Left cardiac atrium (tissue), 4 donors: ENCODE measurements around the gene NTSR1. TPM values are rescaled to one million over a fixed set of nuclear protein-coding genes. Genes with fewer than 3 reads are reported as not detected.

Experiments used
- ATAC-seq, 2 donors: fragments of 200-7000 bp; cut with Tn5 transposase; one replicate each; pipeline ENCODE4 v1.9.1; 2020; ENCODE audit warnings: mild to moderate bottlenecking in 2 of 2, moderate library complexity in 2 of 2
- DNase-seq: peaks from one replicate; pipeline ENCODE4 v3.0.0-alpha.2; 2020
- intact Hi-C, 2 donors: fragments of 100-400 bp; cut with DNase I; formaldehyde crosslinking; loops; one replicate each; pipeline versions ENCODE4 v1.14.1 to v1.15.1; 2022 to 2023
- total RNA-seq, 2 donors: library from RNA; stranded (reverse); fragmentation: NEBNext Ultra II Directional; extraction: Animal tissue kit (Norgen Biotek cat#: 25700); gene quantifications; one replicate each; pipeline ENCODE4 v1.2.1, GENCODE V29; 2021
- donor health status: DM: no; HTN: yes; CAD: no.
- donor health status: DM: no; HTN: yes; CAD: no; lungs with severe emphysema.
- donor health status: DM: yes; HTN: yes; CAD: no.
- donor health status: Dilated cardiomyopathy.

The NTSR1 gene
- total RNA-seq, 2 donors from 2014 or later, result not detected

DNA sequence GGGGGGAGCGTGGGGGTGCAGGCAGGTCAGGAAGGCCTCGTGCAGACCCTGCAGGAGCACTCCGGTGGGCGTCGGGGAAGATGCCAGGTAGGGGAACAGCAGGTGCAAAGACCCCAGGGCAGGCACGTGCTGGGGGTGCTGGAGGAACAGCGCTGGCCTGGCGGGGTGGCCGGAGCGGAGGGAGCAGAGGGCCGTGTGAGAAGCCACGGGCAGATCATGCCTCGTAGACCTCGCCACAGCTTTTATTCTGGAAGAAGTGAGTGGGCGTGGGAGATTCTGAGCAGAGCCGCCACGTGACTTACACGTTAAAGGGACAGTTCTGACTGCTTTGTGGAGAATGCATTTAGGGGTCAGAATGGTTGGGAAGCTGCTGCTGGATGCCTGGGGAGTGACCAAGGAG is 9.3 kb downstream of the NTSR1 start:
- ATAC-seq, result no peak
- DNase-seq, result no peak
- intact Hi-C loops, result no loop called here

DNA sequence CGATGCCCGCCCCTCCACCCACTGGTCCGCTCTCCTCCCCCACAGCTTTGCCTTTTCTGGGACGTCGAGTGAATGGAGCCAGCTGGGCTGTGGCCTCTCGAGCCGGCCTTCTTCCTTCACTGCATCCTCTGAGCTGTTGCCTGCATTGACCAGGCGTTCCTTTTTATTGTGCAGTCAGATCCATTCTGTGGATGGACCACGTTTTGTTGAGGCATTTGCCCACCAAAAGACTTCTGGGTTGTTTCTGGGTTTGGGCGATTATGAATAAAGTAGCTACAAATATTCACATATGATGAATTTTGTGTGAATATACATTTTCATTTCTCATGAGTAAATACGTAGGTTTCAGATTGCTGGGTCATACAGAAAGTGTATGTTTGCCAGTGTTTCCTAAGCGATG is 9.9 kb downstream of the NTSR1 start:
- intact Hi-C loops, result no loop called here
- ATAC-seq (no peak), DNase-seq (no peak)

DNA sequence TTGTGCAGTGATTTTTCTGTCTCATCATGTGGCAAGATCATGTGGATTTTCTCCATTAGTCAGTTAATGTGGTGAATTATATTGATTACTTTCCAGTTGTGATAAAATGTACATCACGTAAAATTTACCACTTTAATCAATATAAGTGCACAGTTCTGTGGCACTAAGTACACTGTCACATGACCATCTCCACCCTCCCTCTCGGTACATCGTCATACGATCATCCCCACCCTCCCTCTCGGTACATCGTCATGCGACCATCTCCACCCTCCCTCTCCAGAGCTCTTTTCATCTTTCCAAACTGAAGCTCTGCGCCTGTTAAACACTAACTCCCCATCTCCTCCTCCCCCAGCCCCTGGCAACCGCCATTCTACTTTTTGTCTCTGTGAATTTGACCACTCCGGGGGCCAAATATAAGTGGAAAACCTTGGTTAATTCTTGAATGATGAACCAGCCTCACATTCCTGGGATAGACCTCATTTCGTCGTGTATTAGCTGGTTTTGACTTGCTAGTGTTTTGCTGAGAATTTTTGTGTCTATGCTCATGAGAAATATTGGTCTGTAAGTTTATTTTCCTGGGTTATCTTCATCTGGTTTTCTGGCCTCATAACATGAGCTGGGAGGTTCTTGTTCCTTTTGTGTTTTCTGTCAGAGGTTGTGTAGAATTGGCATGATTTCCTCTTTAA is 10.8 kb downstream of the NTSR1 start:
- ATAC-seq, result no peak
- no peak for DNase-seq
- intact Hi-C loops, result no loop called here

GRCh38 chr20:62721511-62722370 is 13.1 kb downstream of the NTSR1 start:
- DNase-seq (no peak), ATAC-seq (no peak)
- intact Hi-C loops, result no loop called here

GRCh38 chr20:62722627-62723026 is 14.0 kb downstream of the NTSR1 start:
- intact Hi-C loops, result no loop called here
- no peak for DNase-seq
- ATAC-seq, result no peak

DNA sequence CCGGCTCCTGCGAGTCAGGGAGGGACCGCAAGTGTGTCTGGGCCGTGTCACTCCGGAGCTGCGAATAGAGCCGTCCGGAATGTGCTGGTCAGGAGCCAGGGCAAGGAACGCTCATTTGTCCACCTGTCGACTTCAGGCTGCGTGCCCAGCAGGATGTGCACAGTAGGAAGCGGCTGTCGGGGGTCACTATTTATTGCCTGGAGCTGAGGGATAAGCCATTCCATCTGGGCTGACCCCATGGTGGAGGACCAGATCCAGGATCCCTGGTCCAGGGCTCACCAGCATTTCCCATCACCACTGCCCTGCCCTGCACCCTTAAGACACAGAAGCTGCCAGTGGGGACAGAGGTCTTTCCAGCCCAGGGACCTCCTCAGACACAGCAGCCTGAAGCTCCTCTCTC is 14.7 kb downstream of the NTSR1 start:
- DNase-seq (no peak), ATAC-seq (no peak)

GRCh38 chr20:62723768-62724450 is 15.3 kb downstream of the NTSR1 start:
- no peak for ATAC-seq
- intact Hi-C loops, result no loop called here
- peak; percentile 12 for DNase-seq

More for the DNA sequence above, 14.7 kb downstream of the NTSR1 start:
- intact Hi-C loops, result no loop called here

DNA sequence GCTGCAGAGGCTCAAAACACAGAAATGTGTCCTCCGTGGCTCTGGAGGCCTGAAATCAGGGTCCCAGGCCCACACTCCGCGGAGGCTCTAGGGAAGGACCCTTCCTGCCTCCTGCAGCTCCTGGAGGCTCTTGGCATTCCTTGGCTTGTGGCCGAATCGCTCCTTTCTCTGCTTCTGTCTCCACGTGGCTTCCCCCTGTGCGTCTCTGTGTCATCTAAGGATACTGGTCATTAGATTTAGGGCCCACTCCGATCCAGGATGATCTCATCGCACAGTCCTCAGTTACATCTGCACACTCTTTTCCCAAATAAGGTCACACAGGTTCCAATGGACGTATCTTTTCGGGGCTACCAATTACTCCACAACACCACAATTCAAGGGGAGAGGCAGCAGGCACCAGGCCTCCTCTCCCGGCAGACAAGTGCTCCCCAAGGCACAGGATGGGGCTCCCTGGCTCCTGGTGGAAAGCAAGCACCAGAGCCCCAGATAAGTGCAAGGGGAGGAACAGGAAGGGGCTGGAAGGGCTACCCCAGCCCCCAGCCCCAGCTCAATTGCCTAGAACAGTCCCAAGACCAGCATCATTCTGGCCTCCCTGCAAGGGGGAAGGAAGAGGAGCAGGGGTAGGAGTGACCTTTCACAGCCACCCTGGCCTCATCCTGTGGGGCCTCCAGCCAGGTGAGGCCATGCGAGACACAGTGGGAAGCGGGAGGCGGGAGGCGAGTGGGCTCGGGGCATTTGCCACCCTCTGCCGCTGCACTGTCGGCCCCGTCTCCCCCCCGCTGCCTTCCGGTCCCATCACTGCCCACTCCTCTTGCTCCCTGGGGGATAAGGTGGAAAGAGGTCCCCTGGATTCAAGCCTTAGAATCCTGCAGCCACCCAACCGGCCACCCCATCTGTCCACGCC is 16.3 kb downstream of the NTSR1 start:
- intact Hi-C loops, result no loop called here
- ATAC-seq (no peak), DNase-seq (peak; percentile 17)

- DNase-seq (peak; percentile 9), ATAC-seq (no peak)
- intact Hi-C loops, result no loop called here
Measured at GRCh38 chr20:62725596-62726268, 17.1 kb downstream of the NTSR1 start.

GRCh38 chr20:62726276-62726675 is 17.6 kb downstream of the NTSR1 start:
- ATAC-seq, result no peak
- intact Hi-C loops, result no loop called here
- peak; percentile 7 for DNase-seq

DNA sequence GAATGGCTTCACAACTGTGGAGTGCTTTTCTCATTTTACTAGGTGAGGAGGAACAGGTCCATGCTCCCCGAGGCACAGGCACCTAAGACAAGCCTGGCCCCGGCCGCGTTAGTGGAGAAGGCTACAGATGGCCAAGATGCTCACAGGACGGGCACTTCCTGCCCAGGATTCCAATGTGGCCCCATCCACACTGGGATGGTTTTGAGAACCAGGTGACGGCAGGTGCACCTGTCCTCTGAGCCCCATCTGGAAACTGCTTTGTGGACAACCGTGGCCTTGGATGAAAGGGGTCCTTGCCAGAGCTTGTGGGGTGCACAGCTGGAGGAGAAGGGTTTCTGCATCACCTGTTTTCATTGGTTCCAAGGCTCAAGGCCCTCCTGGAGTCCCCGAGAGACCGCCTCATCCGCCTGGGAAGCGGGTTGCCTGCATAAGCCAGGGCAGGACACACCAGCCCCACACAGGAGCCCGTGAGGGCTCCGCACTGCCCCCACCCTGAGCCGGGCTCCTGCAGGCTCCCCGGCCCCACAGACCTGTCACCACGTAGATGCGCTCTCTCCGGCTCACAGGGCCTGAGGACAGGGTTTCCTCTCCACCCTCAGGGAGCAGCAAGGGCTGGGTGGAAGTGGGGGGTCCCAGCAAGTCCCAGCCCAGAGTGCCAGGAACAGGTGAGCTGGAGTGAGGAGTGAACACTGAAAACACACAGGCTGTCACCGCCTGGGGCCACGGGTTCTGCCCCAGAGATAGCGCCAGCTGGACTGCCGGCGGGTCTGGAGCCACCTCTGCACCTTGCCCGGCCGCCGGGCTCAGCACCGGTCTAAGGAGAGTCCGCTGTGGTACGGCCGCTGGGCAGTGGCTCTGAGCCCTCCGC is 18.3 kb downstream of the NTSR1 start:
- DNase-seq, result peak; percentile 12
- no peak for ATAC-seq
- intact Hi-C loops, result no loop called here

GRCh38 chr20:62727584-62728027 is 19.0 kb downstream of the NTSR1 start:
- intact Hi-C loops, result no loop called here
- ATAC-seq (peak in 1 of 2 donors; percentile 27), DNase-seq (peak; percentile 12)

GRCh38 chr20:62728028-62728780 is 19.6 kb downstream of the NTSR1 start:
- intact Hi-C loops, result no loop called here
- DNase-seq (peak; percentile 17), ATAC-seq (peak in 1 of 2 donors; percentile 53)

- intact Hi-C loops, result no loop called here
- DNase-seq (peak; percentile 10), ATAC-seq (no peak)
Measured at GRCh38 chr20:62728781-62729300, 20.2 kb downstream of the NTSR1 start.

DNA sequence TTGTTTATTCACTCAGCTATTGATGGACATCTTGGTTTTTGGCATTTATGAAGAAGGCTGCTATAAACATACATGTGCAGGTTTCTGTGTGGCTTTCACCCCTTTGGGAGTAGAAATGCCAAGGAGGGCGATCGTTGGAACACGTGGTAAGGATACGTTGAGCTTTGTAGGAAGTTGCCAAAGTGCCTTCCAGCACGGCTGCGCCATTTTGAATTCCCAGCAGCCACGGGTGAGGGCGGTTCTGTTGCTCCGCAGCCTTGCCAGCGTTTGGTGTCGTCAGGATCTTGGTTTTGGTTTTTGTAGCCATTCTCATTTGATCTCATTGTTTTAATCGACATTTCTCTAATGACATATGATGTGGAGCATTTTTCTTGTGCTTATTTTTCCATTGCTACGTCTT is 21.8 kb downstream of the NTSR1 start:
- intact Hi-C loops, result no loop called here
- no peak for ATAC-seq
- no peak for DNase-seq

- ATAC-seq (no peak), DNase-seq (no peak)
- intact Hi-C loops, result no loop called here
Measured at GRCh38 chr20:62732031-62732760, 23.6 kb downstream of the NTSR1 start.
